ENCODE measurements around the gene PTCD1.

PTCD1 gene

GRCh38 chr7:99368750-99369389 lies 69.7 kb downstream of the PTCD1 start:
- DNase-seq: no peak
- Histone ChIP-seq H3K4me3 (no peak overlapping the region), H3K9me3 (no peaks in the 10 kb centered on the region), H3K4me1 (peaks cover 0 to 23% (median 3%) of the 10 kb centered on the region in 4 donors), H3K27me3 (no peaks in the 10 kb centered on the region), H3K36me3 (peaks cover 28 to 52% (median 35%) of the 10 kb centered on the region in 3 donors), H3K27ac (peak overlapping the region in 1 of 2 donors; percentile 51)
- no peak for TF ChIP-seq CTCF (IDR thresholded peaks at IDR 0.05)
- intact Hi-C loops (cut with DNase I; ENCODE audit: low total_unique reads): no loop called here

Data from tibial artery (tissue), 4 donors.